ENCODE measurements around the gene FAM135A.
"Not testable (repeated sequence)": the region's sequence is repeated elsewhere in the genome, so short reads cannot be mapped to it uniquely, and the experiment has no call there.

GRCh38 chr6:70447343-70448070, 34.2 kb downstream of the FAM135A start:
- not testable (repeated sequence) for TF ChIP-seq CTCF, POLR2A (IDR thresholded peaks at IDR 0.05)

All from upper lobe of left lung (tissue), 4 donors.